ACC112 (cell line): Measurements from ENCODE around the gene IL10RB.

Experiments
- H2AFZ ChIP-seq: fragments of 200-600 bp; sonication (generic); one replicate; pipeline ENCODE4 v1.6.0; 2017; ENCODE audit warnings: antibody characterized with exemption, low read length; ENCODE audit not compliant: unreplicated experiment
- H3K27ac ChIP-seq: fragments of 200-600 bp; sonication (generic); 2 replicates; pipeline ENCODE4 v1.5.1; 2014; ENCODE audit warnings: low read depth, mild to moderate bottlenecking, antibody characterized with exemption, low read length, moderate library complexity
- H3K27me3 ChIP-seq: fragments of 200-600 bp; sonication (generic); 2 replicates; pipeline ENCODE4 v1.6.1; 2014; ENCODE audit warnings: mild to moderate bottlenecking, antibody characterized with exemption, low read length, moderate library complexity, mixed read lengths; ENCODE audit not compliant: insufficient read depth
- H3K36me3 ChIP-seq: fragments of 200-600 bp; sonication (generic); 2 replicates; pipeline ENCODE4 v1.6.1; 2016; ENCODE audit warnings: mild to moderate bottlenecking, antibody characterized with exemption, low read length, moderate library complexity, mixed read lengths; ENCODE audit not compliant: insufficient read depth
- H3K4me1 ChIP-seq: fragments of 200-600 bp; sonication (generic); one replicate; pipeline ENCODE4 v1.6.1; 2016; ENCODE audit warnings: low read length, mixed read lengths; ENCODE audit not compliant: insufficient read depth, unreplicated experiment, control insufficient read depth
- H3K4me3 ChIP-seq: fragments of 200-600 bp; sonication (generic); 2 replicates; pipeline ENCODE4 v1.5.1; 2014; ENCODE audit warnings: mild to moderate bottlenecking, low read depth, low read length
- H3K79me2 ChIP-seq: fragments of 200-600 bp; sonication (generic); one replicate; pipeline ENCODE4 v1.6.0; 2016; ENCODE audit warnings: low read length; ENCODE audit not compliant: control insufficient read depth, unreplicated experiment, insufficient read depth

IL10RB gene

GRCh38 chr21:33286600-33287456, 20.7 kb downstream of the IL10RB start:
- Histone ChIP-seq H2AFZ (peak overlapping the region; percentile 57), H3K27me3 (no peaks in the 10 kb centered on the region), H3K27ac (peak overlapping the region; percentile 65), H3K4me1 (peaks cover 12% of the 10 kb centered on the region), H3K36me3 (0 out of 2 replicates have a peak, but pooled peaks cover 10% of the 10 kb centered on the region), H3K79me2 (no peaks in the 10 kb centered on the region), H3K4me3 (peak overlapping the region; percentile 30; the same call in 1 of the 2 replicates)

- Histone ChIP-seq H3K27ac (no peak overlapping the region), H2AFZ (no peak overlapping the region), H3K27me3 (no peaks in the 10 kb centered on the region), H3K4me1 (peaks cover 12% of the 10 kb centered on the region), H3K79me2 (no peaks in the 10 kb centered on the region), H3K36me3 (no peaks in the 10 kb centered on the region), H3K4me3 (no peak overlapping the region)
Observed at GRCh38 chr21:33289199-33289819, 23.1 kb downstream of the IL10RB start.

- H3K27ac ChIP-seq, result no peak overlapping the region
- no peaks in the 10 kb centered on the region for H3K79me2 ChIP-seq
- no peaks in the 10 kb centered on the region for H3K36me3 ChIP-seq
- H3K4me1 ChIP-seq, result peaks cover 12% of the 10 kb centered on the region
- H3K4me3 ChIP-seq, result no peak overlapping the region
- no peak overlapping the region for H2AFZ ChIP-seq
- no peaks in the 10 kb centered on the region for H3K27me3 ChIP-seq
Observed at GRCh38 chr21:33290441-33290840, 24.3 kb downstream of the IL10RB start.

- Histone ChIP-seq H3K27ac (no peak overlapping the region), H3K36me3 (peaks cover 4% of the 10 kb centered on the region; the same call in 1 of the 2 replicates), H3K4me3 (no peak overlapping the region)
Observed at GRCh38 chr21:33291686-33292085, 25.5 kb downstream of the IL10RB start.

GRCh38 chr21:33292724-33293123, 26.6 kb downstream of the IL10RB start:
- Histone ChIP-seq H3K36me3 (peaks cover 4% of the 10 kb centered on the region; the same call in 1 of the 2 replicates), H3K27me3 (no peaks in the 10 kb centered on the region), H2AFZ (no peak overlapping the region), H3K27ac (no peak overlapping the region), H3K4me1 (no peaks in the 10 kb centered on the region), H3K79me2 (no peaks in the 10 kb centered on the region), H3K4me3 (no peak overlapping the region)

More at GRCh38 chr21:33291686-33292085, 25.5 kb downstream of the IL10RB start:
- peaks cover 4% of the 10 kb centered on the region for H3K4me1 ChIP-seq
- H3K79me2 ChIP-seq, result no peaks in the 10 kb centered on the region
- H3K27me3 ChIP-seq, result no peaks in the 10 kb centered on the region
- H2AFZ ChIP-seq, result no peak overlapping the region

- H3K27ac ChIP-seq, result no peak overlapping the region
- H3K4me3 ChIP-seq, result no peak overlapping the region
- H3K27me3 ChIP-seq, result no peaks in the 10 kb centered on the region
- no peaks in the 10 kb centered on the region for H3K79me2 ChIP-seq
- peaks cover 4% of the 10 kb centered on the region; the same call in 1 of the 2 replicates for H3K36me3 ChIP-seq
- no peaks in the 10 kb centered on the region for H3K4me1 ChIP-seq
- no peak overlapping the region for H2AFZ ChIP-seq
Observed at GRCh38 chr21:33293136-33293535, 27.0 kb downstream of the IL10RB start.

- H3K79me2 ChIP-seq, result no peaks in the 10 kb centered on the region
- peaks cover 4% of the 10 kb centered on the region; the same call in 1 of the 2 replicates for H3K36me3 ChIP-seq
- no peak overlapping the region for H3K27ac ChIP-seq
- H3K4me3 ChIP-seq, result no peak overlapping the region
- H2AFZ ChIP-seq, result no peak overlapping the region
- no peaks in the 10 kb centered on the region for H3K27me3 ChIP-seq
- no peaks in the 10 kb centered on the region for H3K4me1 ChIP-seq
Observed at GRCh38 chr21:33293811-33294216, 27.6 kb downstream of the IL10RB start.

GRCh38 chr21:33296156-33296555, 30.0 kb downstream of the IL10RB start:
- Histone ChIP-seq H3K36me3 (peaks cover 4% of the 10 kb centered on the region; the same call in 1 of the 2 replicates), H3K79me2 (no peaks in the 10 kb centered on the region), H2AFZ (no peak overlapping the region), H3K27me3 (no peaks in the 10 kb centered on the region), H3K27ac (no peak overlapping the region), H3K4me3 (no peak overlapping the region), H3K4me1 (no peaks in the 10 kb centered on the region)

- Histone ChIP-seq H3K27ac (no peak overlapping the region), H3K36me3 (peaks cover 4% of the 10 kb centered on the region; the same call in 1 of the 2 replicates), H2AFZ (no peak overlapping the region), H3K27me3 (no peaks in the 10 kb centered on the region), H3K4me3 (no peak overlapping the region), H3K4me1 (no peaks in the 10 kb centered on the region), H3K79me2 (no peaks in the 10 kb centered on the region)
Observed at GRCh38 chr21:33299181-33299752, 33.1 kb downstream of the IL10RB start.

- no peak overlapping the region for H3K27ac ChIP-seq
- no peaks in the 10 kb centered on the region for H3K4me1 ChIP-seq
Observed at GRCh38 chr21:33300701-33301631, 34.8 kb downstream of the IL10RB start.

More at GRCh38 chr21:33300701-33301631, 34.8 kb downstream of the IL10RB start:
- Histone ChIP-seq H3K27me3 (no peaks in the 10 kb centered on the region), H2AFZ (no peak overlapping the region), H3K4me3 (no peak overlapping the region), H3K36me3 (peaks cover 4% of the 10 kb centered on the region; the same call in 1 of the 2 replicates), H3K79me2 (no peaks in the 10 kb centered on the region)
